Dermis lymphatic vessel endothelial cell (primary cell): Measurements from ENCODE around the gene DGAT2L6. TPM values are rescaled to one million over a fixed set of nuclear protein-coding genes. Genes with fewer than 3 reads are reported as not detected.

Experiments used
- total RNA-seq: library from RNA; depleted of rRNA; stranded (reverse); fragments of >200 nt; gene quantifications from 2 replicates; pipeline ENCODE4 v1.2.1, GENCODE V29; 2014

Gene DGAT2L6, protein sequence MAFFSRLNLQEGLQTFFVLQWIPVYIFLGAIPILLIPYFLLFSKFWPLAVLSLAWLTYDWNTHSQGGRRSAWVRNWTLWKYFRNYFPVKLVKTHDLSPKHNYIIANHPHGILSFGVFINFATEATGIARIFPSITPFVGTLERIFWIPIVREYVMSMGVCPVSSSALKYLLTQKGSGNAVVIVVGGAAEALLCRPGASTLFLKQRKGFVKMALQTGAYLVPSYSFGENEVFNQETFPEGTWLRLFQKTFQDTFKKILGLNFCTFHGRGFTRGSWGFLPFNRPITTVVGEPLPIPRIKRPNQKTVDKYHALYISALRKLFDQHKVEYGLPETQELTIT
- total RNA-seq, result not detected in 2 replicates

DNA sequence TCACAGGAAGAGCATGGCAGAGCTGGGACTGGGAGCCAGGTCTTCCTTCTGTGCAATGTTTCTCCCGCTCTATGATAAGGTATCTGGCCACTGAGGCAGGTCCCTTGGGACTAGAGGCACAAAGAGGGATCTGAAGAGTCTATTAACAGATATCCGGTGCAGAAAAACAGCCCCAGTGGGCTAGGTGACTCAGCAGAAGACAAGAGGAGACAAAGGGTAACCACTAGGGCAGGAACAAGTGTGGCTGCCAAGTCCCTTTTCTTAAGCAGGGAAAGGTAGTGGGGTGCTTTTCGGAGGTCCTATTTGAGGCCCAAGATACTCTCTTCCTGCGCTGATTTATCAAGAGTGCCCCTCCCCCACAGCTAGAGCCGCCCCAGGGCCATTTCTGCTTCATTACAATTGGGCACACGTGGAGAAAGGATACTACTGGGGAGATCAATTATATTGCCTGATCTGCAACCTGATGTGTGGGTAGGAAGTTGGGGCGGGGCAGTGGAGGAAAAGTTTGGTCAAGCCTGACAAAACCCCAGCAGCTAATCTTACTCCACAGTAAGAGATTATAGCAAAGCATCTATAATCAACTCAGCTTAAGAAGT, at the start of gene DGAT2L6:
Gene DGAT2L6, plus strand, starts transcription at position 546 of the 596 bp plus-strand sequence. CDS start 100 bp downstream, outside the sequence.

GRCh38 chrX:70133303-70134115, 43.8 kb upstream of the DGAT2L6 start, which contains the start of gene IGBP1:
TSS of gene IGBP1 (plus strand) at chrX:70133447. CDS start at chrX:70133948, 501 bp downstream.

GRCh38 chrX:70234355-70234754, 57.1 kb downstream of the DGAT2L6 start, which contains the start of gene AWAT1:
TSS of gene AWAT1 (plus strand) at chrX:70234655. CDS start at chrX:70234696, 41 bp downstream.

Other genes starting within 250 kb of the DGAT2L6 start
- gene AWAT2, start 127.5 kb upstream of the DGAT2L6 start, total RNA-seq, result 0.17 and 0.43 TPM in 2 replicates
- not detected in 2 replicates for gene OTUD6A, start 115.0 kb upstream of the DGAT2L6 start, total RNA-seq
- gene IGBP1, start 44.0 kb upstream of the DGAT2L6 start, total RNA-seq, result 86.5 and 118 TPM in 2 replicates
- gene AWAT1, start 57.2 kb downstream of the DGAT2L6 start, total RNA-seq, result not detected in 2 replicates
- gene P2RY4, start 82.7 kb downstream of the DGAT2L6 start, total RNA-seq, result 0.09 TPM in 1 of 2 replicates, not detected in the other
- gene ARR3, start 90.9 kb downstream of the DGAT2L6 start, total RNA-seq, result not detected in 2 replicates
- gene RAB41, start 104.7 kb downstream of the DGAT2L6 start, total RNA-seq, result not detected in 2 replicates
- 32.1 and 32.9 TPM in 2 replicates for gene PDZD11, start 112.4 kb downstream of the DGAT2L6 start, total RNA-seq
- gene KIF4A, start 112.6 kb downstream of the DGAT2L6 start, total RNA-seq, result 2.6 and 2.9 TPM in 2 replicates
- gene GDPD2, start 245.8 kb downstream of the DGAT2L6 start, total RNA-seq, result not detected in 2 replicates